ENCODE data around the gene SPC24.

DNA sequence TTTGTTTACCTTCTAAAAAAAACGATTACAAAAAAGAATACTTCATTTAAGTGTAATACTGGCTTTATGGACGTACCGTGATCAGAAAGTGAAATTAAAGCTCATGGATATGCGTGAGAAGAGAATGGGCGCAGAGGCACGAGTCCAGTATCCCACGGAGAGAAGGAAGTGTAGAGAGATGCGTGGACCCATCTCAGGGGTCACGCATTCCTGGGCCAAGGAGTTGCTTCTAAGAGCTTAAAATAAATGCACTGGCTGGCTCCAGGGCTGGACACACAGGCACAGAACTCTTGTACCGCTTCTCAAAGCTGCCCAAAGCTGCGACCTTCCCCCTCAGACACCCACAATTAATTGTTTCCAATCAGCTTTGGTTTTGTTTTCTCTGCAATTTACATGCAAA is 8.7 kb upstream of the SPC24 start:
- TF ChIP-seq, protein P1, sequence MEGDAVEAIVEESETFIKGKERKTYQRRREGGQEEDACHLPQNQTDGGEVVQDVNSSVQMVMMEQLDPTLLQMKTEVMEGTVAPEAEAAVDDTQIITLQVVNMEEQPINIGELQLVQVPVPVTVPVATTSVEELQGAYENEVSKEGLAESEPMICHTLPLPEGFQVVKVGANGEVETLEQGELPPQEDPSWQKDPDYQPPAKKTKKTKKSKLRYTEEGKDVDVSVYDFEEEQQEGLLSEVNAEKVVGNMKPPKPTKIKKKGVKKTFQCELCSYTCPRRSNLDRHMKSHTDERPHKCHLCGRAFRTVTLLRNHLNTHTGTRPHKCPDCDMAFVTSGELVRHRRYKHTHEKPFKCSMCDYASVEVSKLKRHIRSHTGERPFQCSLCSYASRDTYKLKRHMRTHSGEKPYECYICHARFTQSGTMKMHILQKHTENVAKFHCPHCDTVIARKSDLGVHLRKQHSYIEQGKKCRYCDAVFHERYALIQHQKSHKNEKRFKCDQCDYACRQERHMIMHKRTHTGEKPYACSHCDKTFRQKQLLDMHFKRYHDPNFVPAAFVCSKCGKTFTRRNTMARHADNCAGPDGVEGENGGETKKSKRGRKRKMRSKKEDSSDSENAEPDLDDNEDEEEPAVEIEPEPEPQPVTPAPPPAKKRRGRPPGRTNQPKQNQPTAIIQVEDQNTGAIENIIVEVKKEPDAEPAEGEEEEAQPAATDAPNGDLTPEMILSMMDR (IDR thresholded peaks at IDR 0.05; ENCODE audit: extremely low read depth in 1 of 2, insufficient read depth in 1 of 2, low read depth in 1 of 2, low read length in 2 of 2) = no peak
- TF ChIP-seq, protein P2, sequence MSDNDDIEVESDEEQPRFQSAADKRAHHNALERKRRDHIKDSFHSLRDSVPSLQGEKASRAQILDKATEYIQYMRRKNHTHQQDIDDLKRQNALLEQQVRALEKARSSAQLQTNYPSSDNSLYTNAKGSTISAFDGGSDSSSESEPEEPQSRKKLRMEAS (IDR thresholded peaks at IDR 0.05; ENCODE audit: insufficient read depth, insufficient read length) = no peak
- TF ChIP-seq POLR2AphosphoS5 (IDR thresholded peaks at IDR 0.05; ENCODE audit: insufficient read depth, low read depth, low read length) = no peak
- TF ChIP-seq EZH2 (IDR thresholded peaks at IDR 0.05; ENCODE audit: borderline replicate concordance, low read depth, low read length, severe bottlenecking) = no peak

Data from endothelial cell of umbilical vein (primary cell).